ENCODE data around the gene WBP2.
"Not testable (repeated sequence)": the region's sequence is repeated elsewhere in the genome, so short reads cannot be mapped to it uniquely, and the experiment has no call there.

Gene WBP2

GRCh38 chr17:75812096-75813013 lies 42.8 kb downstream of the WBP2 start:
- DNase-seq, result no peak

DNA sequence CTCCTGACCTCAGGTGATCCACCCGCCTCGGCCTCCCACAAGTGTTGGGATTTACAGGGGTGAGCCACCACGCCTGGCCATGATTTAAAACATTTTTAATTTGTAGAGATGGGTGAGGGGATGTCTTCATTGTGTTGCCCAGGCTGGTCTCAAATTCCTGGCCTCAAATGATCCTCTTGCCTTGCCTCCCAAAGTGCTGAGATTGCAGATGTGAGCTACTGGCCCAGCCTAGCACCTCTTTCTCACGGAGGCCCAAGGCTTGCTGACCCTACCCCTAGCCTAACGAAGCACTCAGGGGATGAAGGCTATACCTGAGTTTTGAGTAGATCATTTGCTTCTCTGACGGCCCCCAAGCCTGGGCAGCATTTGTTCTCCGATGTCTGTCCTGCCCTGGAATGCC lies 44.0 kb downstream of the WBP2 start:
- no peak for DNase-seq

DNA sequence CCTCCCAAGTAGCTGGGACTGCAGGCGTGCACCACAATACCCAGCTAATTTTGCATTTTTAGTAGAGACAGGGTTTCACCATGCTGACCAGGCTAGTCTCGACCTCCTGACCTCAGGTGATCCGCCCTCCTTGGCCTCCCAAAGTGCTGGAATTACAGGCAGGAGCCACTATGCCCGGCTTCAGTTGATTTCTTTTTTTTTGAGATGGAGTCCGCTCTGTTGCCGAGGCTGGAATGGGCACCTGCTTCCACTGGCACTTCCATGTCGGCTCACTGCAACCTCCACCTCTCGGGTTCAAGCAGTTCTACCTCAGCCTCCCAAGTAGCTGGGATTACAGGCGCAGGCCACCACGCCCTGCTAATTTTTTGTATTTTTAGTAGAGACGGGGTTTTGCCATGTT lies 44.4 kb downstream of the WBP2 start:
- DNase-seq, result not testable (repeated sequence)

DNA sequence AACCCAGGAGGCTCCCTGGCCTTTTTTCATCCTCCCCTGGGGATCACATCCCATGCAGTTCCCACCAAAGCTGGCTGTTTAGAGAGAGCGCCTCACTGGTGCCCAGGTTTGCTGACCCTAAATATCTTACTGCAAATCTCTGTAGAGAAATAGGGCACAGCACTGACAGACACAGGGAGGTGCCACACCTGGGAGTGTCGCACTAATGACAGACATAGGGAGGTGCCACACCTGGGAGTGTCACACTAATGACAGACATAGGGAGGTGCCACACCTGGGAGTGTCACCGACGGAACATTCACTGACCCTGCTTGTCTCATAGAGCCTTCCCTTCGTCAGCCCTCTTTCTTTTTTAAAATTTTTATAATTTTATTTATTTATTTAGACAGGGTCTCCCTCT lies 44.9 kb downstream of the WBP2 start:
- no peak for DNase-seq

GRCh38 chr17:75809631-75810111 lies 45.5 kb downstream of the WBP2 start:
- no peak for DNase-seq

GRCh38 chr17:75808905-75809621 lies 46.1 kb downstream of the WBP2 start:
- DNase-seq, result no peak

- DNase-seq, result no peak
Observed at GRCh38 chr17:75808549-75808904, 46.6 kb downstream of the WBP2 start.

- DNase-seq, result no peak
Observed at GRCh38 chr17:75807861-75808260, 47.3 kb downstream of the WBP2 start.

- no peak for DNase-seq
Observed at GRCh38 chr17:75806822-75807500, 48.2 kb downstream of the WBP2 start.

GRCh38 chr17:75803883-75804282 lies 51.3 kb downstream of the WBP2 start:
- no peak for DNase-seq

DNA sequence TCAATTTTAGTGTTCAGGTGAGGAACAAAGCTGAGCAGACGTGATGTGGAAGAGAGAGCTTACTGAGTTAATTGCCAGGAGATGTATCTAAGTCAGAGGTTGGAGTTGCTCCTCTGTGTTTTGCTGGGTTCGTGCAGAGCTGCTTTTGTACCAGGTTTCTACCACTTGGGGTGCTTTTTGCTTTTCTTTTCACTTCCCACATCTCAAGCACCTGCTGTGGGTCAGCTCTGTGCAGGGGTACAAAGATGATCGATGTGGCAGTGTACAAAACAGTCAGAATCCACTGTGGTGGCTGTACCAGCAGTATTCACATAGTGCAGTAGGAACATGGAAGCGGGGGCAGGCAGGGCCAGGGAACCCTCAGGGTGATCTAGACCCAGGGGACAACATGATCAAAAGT lies 55.7 kb downstream of the WBP2 start:
- no peak for DNase-seq

GRCh38 chr17:75795820-75796607 lies 59.1 kb downstream of the WBP2 start:
- no peak for DNase-seq

All from NCI-H1092 (cell line).